CD4-positive, alpha-beta T cell treated with Interleukin-21 for 1 hour (primary cell): Measurements from ENCODE around the gene GTF2IRD1.
"Not testable (repeated sequence)": the region's sequence is repeated elsewhere in the genome, so short reads cannot be mapped to it uniquely, and the experiment has no call there.

Experiments used
- DNase-seq: peaks from one replicate; pipeline ENCODE4 v3.0.0-alpha.2; 2020

Gene GTF2IRD1

DNA sequence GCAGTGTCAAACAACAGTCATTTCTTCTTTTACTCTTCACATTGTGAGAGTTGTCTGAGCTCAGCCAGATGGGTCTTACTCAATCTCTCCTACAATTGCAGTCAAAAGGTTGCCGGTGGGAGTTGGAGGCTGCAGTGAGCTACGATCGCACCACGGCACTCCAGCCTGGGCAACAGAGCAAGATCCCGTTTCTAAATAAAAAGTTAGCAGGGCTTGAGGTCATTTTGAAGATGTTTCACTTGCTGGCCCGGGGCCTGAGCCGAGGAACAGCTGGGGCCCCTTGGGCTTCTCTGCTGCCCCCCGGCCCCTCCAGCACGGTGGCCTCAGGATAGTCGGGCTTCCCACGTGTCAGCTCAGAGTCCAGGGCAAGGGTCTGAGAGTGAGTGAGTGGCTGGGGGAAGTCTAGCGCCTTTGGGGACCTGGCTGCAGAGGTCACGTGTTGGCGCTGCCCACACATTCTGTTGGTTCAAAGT is 40.4 kb downstream of the GTF2IRD1 start:
- DNase-seq, result no peak

DNA sequence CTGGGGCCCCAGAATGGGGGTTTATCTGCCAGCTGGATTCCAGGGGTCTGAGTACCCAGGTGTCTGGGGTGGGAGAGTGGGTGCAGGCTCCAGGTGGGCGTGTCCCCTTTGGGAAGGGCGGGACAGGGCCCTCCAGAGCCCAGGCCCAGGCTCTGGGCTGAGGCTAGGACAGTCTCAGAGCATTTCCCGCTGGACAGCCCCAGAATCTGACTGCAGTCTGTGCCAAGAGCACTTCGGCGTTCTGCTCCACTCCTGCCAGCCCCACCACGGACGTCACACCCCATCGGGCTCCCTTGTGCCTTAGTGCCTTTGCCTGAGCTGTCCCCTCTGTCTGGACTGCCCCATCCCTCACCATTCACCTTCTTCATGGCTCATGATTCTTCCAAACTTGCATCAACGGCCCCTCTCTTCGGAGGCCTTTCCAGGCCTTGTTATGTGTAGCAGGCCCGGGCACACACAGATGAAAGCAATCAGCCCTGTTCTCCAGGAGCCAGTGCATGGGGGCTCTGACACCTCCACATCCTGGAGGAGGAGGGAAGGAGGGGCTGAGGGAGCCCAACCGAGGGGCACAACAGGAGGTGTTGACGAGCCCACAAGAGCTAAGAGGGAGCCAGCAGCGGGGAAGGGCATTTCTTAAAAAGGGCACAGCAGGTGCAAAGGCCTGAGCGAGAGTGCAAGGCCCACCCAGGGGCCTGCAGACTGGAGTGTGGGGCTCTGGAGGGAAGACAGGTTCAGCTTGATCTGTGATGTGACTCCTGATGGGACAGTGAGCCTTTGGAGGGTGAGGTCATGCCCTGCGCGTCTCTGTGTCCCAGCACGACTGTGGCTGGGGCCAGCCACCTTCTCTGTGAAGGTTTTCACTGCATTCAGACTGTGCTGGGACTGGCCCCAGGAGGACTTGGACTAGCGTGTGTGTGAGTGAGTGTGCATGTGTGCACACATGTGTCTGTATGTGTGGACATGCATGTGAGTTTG is 41.7 kb downstream of the GTF2IRD1 start:
- no peak for DNase-seq

GRCh38 chr7:74496272-74496671 is 42.6 kb downstream of the GTF2IRD1 start:
- no peak for DNase-seq

GRCh38 chr7:74496773-74497172 is 43.1 kb downstream of the GTF2IRD1 start:
- not testable (repeated sequence) for DNase-seq

DNA sequence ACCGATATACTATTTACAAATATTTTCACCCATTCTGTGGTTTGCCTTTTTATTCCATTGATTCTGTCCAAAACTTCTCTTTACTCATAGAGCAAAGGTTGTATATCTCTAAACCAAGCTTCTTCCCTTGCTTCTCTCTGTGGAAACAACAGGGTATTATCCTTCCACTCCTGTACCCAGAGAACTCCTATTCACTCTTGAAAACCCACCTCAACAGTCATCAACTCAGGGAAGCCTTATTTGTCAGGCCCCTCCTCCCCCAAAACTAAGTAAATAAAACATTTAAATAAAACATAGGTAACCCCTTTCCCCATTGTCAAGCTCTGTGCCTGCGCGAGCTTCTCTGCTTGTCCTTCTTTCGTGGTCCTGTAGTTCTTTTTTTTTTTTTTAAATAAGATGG is 44.6 kb downstream of the GTF2IRD1 start:
- DNase-seq, result no peak

- no peak for DNase-seq
These were observed 45.5 kb downstream of the GTF2IRD1 start for GRCh38 chr7:74498996-74499834.

DNA sequence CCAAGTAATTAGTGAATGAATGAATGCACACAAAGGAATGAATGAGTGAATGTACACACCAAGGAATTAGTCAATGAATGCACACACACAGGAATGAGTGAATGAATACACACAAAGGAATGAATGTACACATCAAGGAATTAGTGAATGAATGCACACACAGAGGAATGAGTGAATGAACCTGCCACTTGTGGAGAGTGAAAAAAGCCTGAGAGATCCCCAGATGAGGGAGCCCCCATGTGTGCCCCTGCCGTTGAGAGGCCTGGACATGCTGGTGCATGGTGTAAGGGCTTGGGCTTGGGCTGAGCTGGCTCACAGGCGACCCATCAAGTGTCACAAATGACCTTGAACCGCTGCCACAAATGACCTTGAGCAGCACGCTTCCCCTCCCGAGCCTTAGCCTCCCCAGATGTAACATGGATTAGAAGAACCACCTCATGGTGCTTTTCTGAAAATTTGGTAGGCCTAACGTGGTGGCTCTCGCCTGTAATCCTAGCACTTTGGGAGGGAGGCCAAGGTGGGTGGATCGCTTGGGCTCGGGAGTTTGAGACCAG is 46.2 kb downstream of the GTF2IRD1 start:
- DNase-seq, result no peak

DNA sequence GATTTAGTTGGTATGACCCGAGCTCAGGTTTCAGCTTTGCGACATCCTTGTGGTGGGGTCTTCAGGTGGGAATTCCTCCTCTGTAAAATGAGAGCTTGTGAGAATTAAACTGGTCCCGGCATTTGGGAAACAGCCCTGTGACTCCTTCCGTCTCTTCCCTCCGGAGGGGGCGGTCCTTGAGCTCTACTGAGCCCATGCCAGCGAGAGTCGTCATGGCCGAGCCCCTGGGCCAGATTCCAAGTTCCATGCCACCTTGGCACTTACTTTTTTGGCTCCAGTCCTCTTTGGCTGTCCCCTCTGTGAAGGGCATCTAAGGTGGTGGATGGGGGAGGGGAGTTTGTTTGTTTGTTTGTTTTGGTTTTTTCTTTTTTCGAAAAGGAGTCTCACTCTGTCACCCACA is 47.6 kb downstream of the GTF2IRD1 start:
- DNase-seq, result no peak

DNA sequence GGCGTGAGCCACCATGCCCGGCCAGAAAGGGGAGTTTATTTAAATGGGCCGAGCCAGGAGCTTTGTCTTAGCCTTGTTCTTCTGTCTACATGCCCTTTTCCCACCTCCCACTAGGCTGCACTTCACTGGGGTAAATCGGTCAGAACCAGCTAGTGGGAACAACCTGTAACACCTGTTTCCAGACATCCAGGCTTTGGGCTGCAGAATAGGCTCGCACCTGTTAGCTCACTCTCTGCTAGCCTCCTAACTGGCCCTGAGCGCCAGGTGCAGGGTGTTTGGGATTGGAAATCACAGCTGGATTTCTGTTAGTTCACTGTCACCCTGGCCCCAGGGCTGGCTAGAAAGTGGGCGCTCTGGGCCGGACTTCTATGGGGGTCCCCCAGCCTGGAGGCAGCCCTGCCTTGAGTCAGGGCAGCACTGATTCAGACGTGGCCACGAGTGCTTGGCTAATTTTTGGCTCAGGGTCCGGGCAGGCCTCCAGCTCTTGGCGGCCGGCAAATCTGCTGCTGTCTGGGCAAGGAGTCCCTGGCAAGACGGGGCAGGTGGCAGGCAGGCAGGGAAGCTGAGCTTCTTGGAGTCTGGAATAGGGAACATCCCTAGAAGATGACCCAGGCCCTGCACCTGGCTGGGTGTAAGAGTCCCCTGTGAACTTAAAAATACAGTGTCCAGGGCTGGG is 48.6 kb downstream of the GTF2IRD1 start:
- DNase-seq, result no peak

- no peak for DNase-seq
These were observed 49.4 kb downstream of the GTF2IRD1 start for GRCh38 chr7:74503061-74503460.

- DNase-seq, result no peak
These were observed 50.2 kb downstream of the GTF2IRD1 start for GRCh38 chr7:74503943-74504342.

- no peak for DNase-seq
These were observed 52.0 kb downstream of the GTF2IRD1 start for GRCh38 chr7:74505471-74506324.

GRCh38 chr7:74506325-74506724 is 52.6 kb downstream of the GTF2IRD1 start:
- DNase-seq, result no peak

DNA sequence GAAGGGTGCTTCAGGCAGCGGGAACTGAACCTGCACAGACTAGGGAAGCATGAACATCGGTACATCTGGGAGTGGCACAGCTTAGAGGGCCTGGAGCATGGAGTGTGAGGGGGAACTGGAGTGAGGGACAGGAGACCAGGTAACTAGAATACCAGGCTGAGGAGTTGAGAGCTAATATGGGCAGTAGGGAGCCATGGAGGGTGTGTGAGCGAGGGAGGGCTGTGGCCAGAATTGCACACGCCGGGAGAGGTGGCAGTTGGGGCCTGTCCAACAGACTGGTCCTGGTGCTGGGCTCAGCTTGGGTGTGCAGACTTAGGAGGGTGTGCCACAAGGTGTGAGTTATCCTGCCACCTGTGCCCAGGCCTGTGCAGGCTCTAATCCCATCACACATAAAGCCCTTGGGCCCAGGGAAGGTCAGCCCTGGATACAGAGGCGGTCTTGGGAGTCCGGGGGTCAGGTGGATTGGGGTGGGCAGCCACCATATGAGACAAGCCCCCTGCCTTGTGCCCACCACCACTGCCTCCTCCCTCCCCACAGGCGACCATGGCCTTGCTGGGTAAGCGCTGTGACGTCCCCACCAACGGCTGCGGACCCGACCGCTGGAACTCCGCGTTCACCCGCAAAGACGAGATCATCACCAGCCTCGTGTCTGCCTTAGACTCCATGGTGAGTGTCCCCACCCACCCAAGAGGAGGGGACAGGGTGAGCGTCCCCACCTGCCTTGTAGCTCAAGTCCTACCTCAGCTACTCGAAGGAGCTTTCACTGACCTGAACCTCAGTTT is 54.0 kb downstream of the GTF2IRD1 start:
- DNase-seq, result no peak

DNA sequence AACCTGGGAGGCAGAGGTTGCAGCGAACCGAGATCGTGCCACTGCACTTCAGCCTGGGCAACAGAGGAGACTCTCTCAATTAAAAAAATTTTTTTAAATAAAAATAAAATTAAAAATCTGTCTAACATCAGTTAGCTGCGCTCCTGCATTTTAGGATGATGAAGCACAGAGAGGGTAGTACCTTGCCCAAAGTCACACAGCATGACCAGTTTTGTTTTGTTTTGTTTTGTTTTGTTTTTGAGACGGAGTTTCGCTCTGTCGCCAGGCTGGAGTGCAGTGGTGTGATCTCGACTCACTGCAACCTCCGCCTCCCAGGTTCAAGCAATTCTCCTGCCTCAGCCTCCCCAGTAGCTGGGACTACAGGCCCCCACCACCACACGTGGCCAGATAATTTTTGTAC is 55.7 kb downstream of the GTF2IRD1 start:
- DNase-seq, result not testable (repeated sequence)

DNA sequence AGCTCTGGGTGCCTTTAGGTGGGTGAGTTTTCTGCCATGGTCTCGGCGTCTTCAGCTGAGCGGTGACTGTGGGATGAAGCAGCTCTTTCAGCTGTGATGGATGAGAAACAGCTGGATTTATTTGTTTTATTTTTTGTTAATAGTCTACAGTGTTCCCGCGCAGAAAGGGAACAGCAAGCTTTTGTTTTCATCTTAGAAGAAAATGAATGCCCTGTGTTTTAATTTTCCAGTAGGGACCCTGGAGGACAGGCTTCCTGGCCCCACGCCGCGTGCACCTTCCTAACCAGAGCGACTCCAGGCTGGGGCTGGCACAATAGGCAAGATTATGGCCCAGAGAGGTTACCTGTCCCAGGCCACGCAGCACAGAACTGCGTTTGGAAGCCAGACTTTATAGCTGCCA is 57.6 kb downstream of the GTF2IRD1 start:
- no peak for DNase-seq

GRCh38 chr7:74512762-74513161 is 59.1 kb downstream of the GTF2IRD1 start:
- DNase-seq, result no peak

DNA sequence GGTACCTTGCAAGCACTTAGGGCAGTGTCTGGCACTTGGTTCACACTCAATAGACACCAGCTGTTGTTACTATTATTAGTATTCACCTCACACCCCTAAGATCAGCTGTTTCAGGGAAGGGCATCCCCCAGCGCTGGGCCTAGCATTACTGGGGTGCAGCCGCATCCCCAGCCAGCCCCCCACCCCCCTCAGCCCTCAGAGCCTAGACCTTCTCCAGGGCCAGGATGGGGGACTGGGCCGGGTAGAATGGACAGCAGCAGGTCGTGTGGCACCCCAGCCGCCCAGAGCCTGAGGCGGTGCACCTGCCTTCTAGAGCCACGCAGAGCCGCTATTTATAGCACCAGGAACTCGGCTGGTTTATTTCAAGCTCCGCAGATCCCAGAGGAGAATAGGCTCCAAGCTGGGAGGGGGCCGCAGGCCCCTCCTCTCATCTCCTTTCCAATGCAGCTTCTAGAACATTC is 60.5 kb downstream of the GTF2IRD1 start:
- no peak for DNase-seq

- no peak for DNase-seq
These were observed 61.6 kb downstream of the GTF2IRD1 start for GRCh38 chr7:74515276-74515675.

- DNase-seq, result no peak
These were observed 62.5 kb downstream of the GTF2IRD1 start for GRCh38 chr7:74516214-74516613.

DNA sequence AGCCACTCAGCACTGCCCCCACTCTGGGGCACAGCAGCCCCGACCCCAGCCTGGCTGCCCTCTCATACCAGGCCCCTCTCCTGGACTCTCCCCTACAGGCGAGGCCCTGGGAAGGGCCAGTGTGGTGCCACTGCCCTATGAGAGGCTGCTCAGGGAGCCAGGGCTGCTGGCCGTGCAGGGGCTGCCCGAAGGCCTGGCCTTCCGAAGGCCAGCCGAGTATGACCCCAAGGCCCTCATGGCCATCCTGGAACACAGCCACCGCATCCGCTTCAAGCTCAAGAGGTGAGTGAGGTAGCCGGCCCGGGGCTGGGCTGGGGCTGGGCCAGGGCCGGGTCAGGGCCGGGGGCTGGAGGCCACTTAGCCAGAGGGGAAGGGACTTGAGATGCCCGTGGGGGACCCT is 64.3 kb downstream of the GTF2IRD1 start:
- no peak for DNase-seq
